Neural progenitor cell (in vitro differentiated cells): ENCODE data around the gene SNTG2. TPM values are rescaled to one million over a fixed set of nuclear protein-coding genes. Genes with fewer than 3 reads are reported as not detected.

Experiments used
- DNase-seq: peaks from one replicate; pipeline ENCODE4 v3.0.0-alpha.2; 2016; ENCODE audit warnings: low spot score
- H2AFZ ChIP-seq: fragments of 200-600 bp; sonication (generic); replicated peaks from 2 replicates; pipeline ENCODE4 v1.6.1; 2016; ENCODE audit warnings: antibody characterized with exemption
- H3F3A ChIP-seq: fragments of 200-600 bp; sonication (generic); 2 replicates; pipeline ENCODE4 v1.6.1; 2016; ENCODE audit warnings: antibody characterized with exemption, low read depth
- H3K27ac ChIP-seq: fragments of 200-600 bp; sonication (generic); 2 replicates; pipeline ENCODE4 v1.5.1; 2016; ENCODE audit warnings: mild to moderate bottlenecking
- H3K27me3 ChIP-seq: fragments of 200-600 bp; sonication (generic); 2 replicates; pipeline ENCODE4 v1.6.1; 2016; ENCODE audit warnings: mild to moderate bottlenecking, moderate library complexity
- H3K36me3 ChIP-seq: fragments of 200-600 bp; sonication (generic); 2 replicates; pipeline ENCODE4 v1.5.1; 2016
- H3K4me1 ChIP-seq: fragments of 200-600 bp; sonication (generic); 2 replicates; pipeline ENCODE4 v1.6.1; 2016; ENCODE audit warnings: mixed run types
- H3K4me2 ChIP-seq: fragments of 200-600 bp; sonication (generic); 2 replicates; pipeline ENCODE4 v1.6.1; 2016
- H3K4me3 ChIP-seq: fragments of 200-600 bp; sonication (generic); 2 replicates; pipeline ENCODE4 v1.5.1; 2016
- H3K79me2 ChIP-seq: fragments of 200-600 bp; sonication (generic); 2 replicates; pipeline ENCODE4 v1.6.1; 2016; ENCODE audit warnings: low read depth
- H3K9ac ChIP-seq: fragments of 200-600 bp; sonication (generic); 2 replicates; pipeline ENCODE4 v1.6.1; 2016
- H3K9me3 ChIP-seq: fragments of 200-600 bp; sonication (generic); 2 replicates; pipeline ENCODE4 v1.5.1; 2016; ENCODE audit warnings: low read depth
- H4K20me1 ChIP-seq: fragments of 200-600 bp; sonication (generic); 2 replicates; pipeline ENCODE4 v1.6.1; 2016; ENCODE audit warnings: low read depth
- H3K27ac Mint-ChIP-seq: 3 replicates; pipeline ENCODE4 v1.8.0; 2021; ENCODE audit warnings: mixed read lengths
- H3K27me3 Mint-ChIP-seq: 2 replicates; pipeline ENCODE4 v1.8.0; 2022; ENCODE audit warnings: low read depth, mild to moderate bottlenecking, inconsistent platforms, moderate library complexity, mixed read lengths; ENCODE audit not compliant: insufficient read depth
- H3K36me3 Mint-ChIP-seq: 3 replicates; pipeline ENCODE4 v1.8.0; 2021; ENCODE audit warnings: mixed read lengths
- H3K4me1 Mint-ChIP-seq: 3 replicates; pipeline ENCODE4 v1.8.0; 2021; ENCODE audit warnings: mixed read lengths
- H3K4me3 Mint-ChIP-seq: 3 replicates; pipeline ENCODE4 v1.8.0; 2021; ENCODE audit warnings: mild to moderate bottlenecking, moderate library complexity, mixed read lengths
- H3K9me3 Mint-ChIP-seq: 3 replicates; pipeline ENCODE4 v1.8.0; 2020; ENCODE audit warnings: mixed read lengths
- EZH2 ChIP-seq: fragments of 200-600 bp; sonication (generic); IDR thresholded peaks from 2 replicates; pipeline ENCODE4 v1.6.1; 2017; ENCODE audit warnings: antibody characterized with exemption, mild to moderate bottlenecking, moderate library complexity
- EZH2phosphoT487 ChIP-seq: fragments of 200-600 bp; sonication (generic); IDR thresholded peaks from 2 replicates; pipeline ENCODE4 v1.6.1; 2017; ENCODE audit warnings: antibody characterized with exemption
- total RNA-seq: library from RNA; depleted of rRNA; stranded (reverse); fragments of >200 nt; gene quantifications from 2 replicates; pipeline ENCODE4 v1.2.3, GENCODE V29; 2015; ENCODE audit warnings: low replicate concordance
- TF ChIP-seq, protein P1 (sequence below): fragments of 200-600 bp; sonication (generic); IDR thresholded peaks from 2 replicates; pipeline ENCODE4 v1.5.1; 2017; ENCODE audit warnings: antibody characterized with exemption, mild to moderate bottlenecking

Gene SNTG2
- total RNA-seq, 1 donor from 2014 or later, result 1.1 TPM

DNA sequence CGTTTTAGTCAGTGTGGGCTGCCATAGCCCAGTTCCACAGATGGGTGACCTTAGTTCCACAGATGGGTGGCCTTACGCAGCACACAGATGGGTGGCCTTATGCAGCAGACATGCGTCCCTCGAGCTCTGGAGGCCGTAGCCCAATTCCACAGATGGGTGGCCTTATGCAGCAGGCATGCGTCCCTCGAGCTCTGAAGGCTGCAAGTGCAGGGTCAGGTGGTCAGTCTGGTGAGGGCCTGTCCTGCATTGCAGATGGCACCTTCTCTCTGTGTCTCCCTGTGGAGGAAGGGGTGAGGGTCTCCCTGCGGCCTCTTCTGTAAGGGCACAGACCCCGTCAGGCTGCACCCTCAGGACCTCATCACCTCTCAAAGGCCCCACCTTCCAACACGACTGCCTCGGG is 273.1 kb downstream of the SNTG2 start:
- Histone ChIP-seq H3K27me3 (no peaks in the 10 kb centered on the region), H2AFZ (no peak overlapping the region), H3K36me3 (no peaks in the 10 kb centered on the region), H3K9ac (no peak overlapping the region), H3K4me2 (no peak overlapping the region), H3K9me3 (no peaks in the 10 kb centered on the region), H3K79me2 (no peaks in the 10 kb centered on the region), H3F3A (peaks cover 7% of the 10 kb centered on the region), H3K4me1 (no peaks in the 10 kb centered on the region), H4K20me1 (no peaks in the 10 kb centered on the region), H3K4me3 (no peak overlapping the region), H3K27ac (no peak overlapping the region)
- Mint-ChIP-seq H3K36me3 (no peaks in the 10 kb centered on the region), H3K27me3 (peaks cover 7% of the 10 kb centered on the region), H3K27ac (no peak overlapping the region), H3K4me1 (no peaks in the 10 kb centered on the region), H3K4me3 (no peak overlapping the region), H3K9me3 (peaks cover 11% of the 10 kb centered on the region)
- DNase-seq, result no peak
- TF ChIP-seq, protein P1, sequence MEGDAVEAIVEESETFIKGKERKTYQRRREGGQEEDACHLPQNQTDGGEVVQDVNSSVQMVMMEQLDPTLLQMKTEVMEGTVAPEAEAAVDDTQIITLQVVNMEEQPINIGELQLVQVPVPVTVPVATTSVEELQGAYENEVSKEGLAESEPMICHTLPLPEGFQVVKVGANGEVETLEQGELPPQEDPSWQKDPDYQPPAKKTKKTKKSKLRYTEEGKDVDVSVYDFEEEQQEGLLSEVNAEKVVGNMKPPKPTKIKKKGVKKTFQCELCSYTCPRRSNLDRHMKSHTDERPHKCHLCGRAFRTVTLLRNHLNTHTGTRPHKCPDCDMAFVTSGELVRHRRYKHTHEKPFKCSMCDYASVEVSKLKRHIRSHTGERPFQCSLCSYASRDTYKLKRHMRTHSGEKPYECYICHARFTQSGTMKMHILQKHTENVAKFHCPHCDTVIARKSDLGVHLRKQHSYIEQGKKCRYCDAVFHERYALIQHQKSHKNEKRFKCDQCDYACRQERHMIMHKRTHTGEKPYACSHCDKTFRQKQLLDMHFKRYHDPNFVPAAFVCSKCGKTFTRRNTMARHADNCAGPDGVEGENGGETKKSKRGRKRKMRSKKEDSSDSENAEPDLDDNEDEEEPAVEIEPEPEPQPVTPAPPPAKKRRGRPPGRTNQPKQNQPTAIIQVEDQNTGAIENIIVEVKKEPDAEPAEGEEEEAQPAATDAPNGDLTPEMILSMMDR, result no peak
- TF ChIP-seq EZH2 (no peak), EZH2phosphoT487 (no peak)

- H3K4me1 ChIP-seq, result no peaks in the 10 kb centered on the region
- no peaks in the 10 kb centered on the region for H3K36me3 ChIP-seq
- H3K27ac Mint-ChIP-seq, result no peak overlapping the region
- no peaks in the 10 kb centered on the region for H3K79me2 ChIP-seq
- H3K27me3 Mint-ChIP-seq, result peaks cover 7% of the 10 kb centered on the region
- H3K27me3 ChIP-seq, result no peaks in the 10 kb centered on the region
- no peaks in the 10 kb centered on the region for H3K4me1 Mint-ChIP-seq
- H3K36me3 Mint-ChIP-seq, result no peaks in the 10 kb centered on the region
- H2AFZ ChIP-seq, result no peak overlapping the region
- H4K20me1 ChIP-seq, result no peaks in the 10 kb centered on the region
- TF ChIP-seq EZH2 (no peak), EZH2phosphoT487 (no peak)
- TF ChIP-seq, protein P1, result no peak
- peaks cover 7% of the 10 kb centered on the region for H3F3A ChIP-seq
- H3K9me3 Mint-ChIP-seq, result peaks cover 14% of the 10 kb centered on the region
- no peak overlapping the region for H3K4me3 Mint-ChIP-seq
- no peak overlapping the region for H3K4me3 ChIP-seq
- no peaks in the 10 kb centered on the region for H3K9me3 ChIP-seq
- no peak for DNase-seq
- no peak overlapping the region for H3K4me2 ChIP-seq
- no peak overlapping the region for H3K27ac ChIP-seq
- no peak overlapping the region for H3K9ac ChIP-seq
Observed at GRCh38 chr2:1224901-1225300, 274.3 kb downstream of the SNTG2 start.

- peaks cover 3% of the 10 kb centered on the region for H3F3A ChIP-seq
- H3K4me3 Mint-ChIP-seq, result no peak overlapping the region
Observed at GRCh38 chr2:1226766-1227165, 276.1 kb downstream of the SNTG2 start.

More at GRCh38 chr2:1226766-1227165, 276.1 kb downstream of the SNTG2 start:
- peaks cover 7% of the 10 kb centered on the region for H3K27me3 Mint-ChIP-seq
- Histone ChIP-seq H3K27me3 (no peaks in the 10 kb centered on the region), H3K79me2 (no peaks in the 10 kb centered on the region), H3K9me3 (no peaks in the 10 kb centered on the region), H3K36me3 (no peaks in the 10 kb centered on the region), H3K4me1 (no peaks in the 10 kb centered on the region), H3K4me2 (no peak overlapping the region), H4K20me1 (no peaks in the 10 kb centered on the region), H3K4me3 (no peak overlapping the region), H2AFZ (no peak overlapping the region), H3K9ac (no peak overlapping the region), H3K27ac (no peak overlapping the region)
- no peak for DNase-seq
- no peak overlapping the region for H3K27ac Mint-ChIP-seq
- H3K4me1 Mint-ChIP-seq, result no peaks in the 10 kb centered on the region
- TF ChIP-seq, protein P1, result no peak
- TF ChIP-seq EZH2 (no peak), EZH2phosphoT487 (no peak)
- H3K36me3 Mint-ChIP-seq, result no peaks in the 10 kb centered on the region
- H3K9me3 Mint-ChIP-seq, result peaks cover 16% of the 10 kb centered on the region
